Ishikawa (cell line): ENCODE measurements around the gene TNFAIP6.
A peak's percentile ranks its signal among the peaks of the same experiment; 100 is the strongest.

ENCODE experiments used
- CEBPB ChIP-seq: IDR thresholded peaks from 2 replicates; pipeline ENCODE4 v1.6.1; 2012
- CREB1 ChIP-seq: IDR thresholded peaks from 2 replicates; pipeline ENCODE4 v1.6.1; 2012; ENCODE audit warnings: low read depth
- EGR1 ChIP-seq: IDR thresholded peaks from 2 replicates; pipeline ENCODE4 v1.6.1; 2012
- EP300 ChIP-seq: IDR thresholded peaks from 2 replicates; pipeline ENCODE4 v1.6.1; 2012; ENCODE audit warnings: borderline replicate concordance
- FOXM1 ChIP-seq: IDR thresholded peaks from 2 replicates; pipeline ENCODE4 v1.6.1; 2012; ENCODE audit warnings: low read depth, borderline replicate concordance
- NFIC ChIP-seq: IDR thresholded peaks from 2 replicates; pipeline ENCODE4 v1.6.1; 2012
- RAD21 ChIP-seq: IDR thresholded peaks from 2 replicates; pipeline ENCODE4 v1.6.1; 2012; ENCODE audit warnings: low read depth
- REST ChIP-seq: IDR thresholded peaks from 2 replicates; pipeline ENCODE4 v1.6.1; 2012; ENCODE audit warnings: low read depth, mild to moderate bottlenecking
- TAF1 ChIP-seq: IDR thresholded peaks from 2 replicates; pipeline ENCODE4 v1.6.1; 2012; ENCODE audit warnings: low read depth, mild to moderate bottlenecking
- TCF12 ChIP-seq: IDR thresholded peaks from 2 replicates; pipeline ENCODE4 v1.6.1; 2012; ENCODE audit warnings: low read depth
- TEAD4 ChIP-seq: IDR thresholded peaks from 2 replicates; pipeline ENCODE4 v1.6.1; 2012
- YY1 ChIP-seq: IDR thresholded peaks from 2 replicates; pipeline ENCODE4 v1.6.1; 2012; ENCODE audit warnings: low read depth
- ZBTB7A ChIP-seq: IDR thresholded peaks from 2 replicates; pipeline ENCODE4 v1.6.1; 2012; ENCODE audit warnings: low read depth
- TF ChIP-seq, protein P1 (sequence below): IDR thresholded peaks from 2 replicates; pipeline ENCODE4 v1.6.1; 2012
- TF ChIP-seq, protein P2 (sequence below): IDR thresholded peaks from 2 replicates; pipeline ENCODE4 v1.6.1; 2012

Gene TNFAIP6

DNA sequence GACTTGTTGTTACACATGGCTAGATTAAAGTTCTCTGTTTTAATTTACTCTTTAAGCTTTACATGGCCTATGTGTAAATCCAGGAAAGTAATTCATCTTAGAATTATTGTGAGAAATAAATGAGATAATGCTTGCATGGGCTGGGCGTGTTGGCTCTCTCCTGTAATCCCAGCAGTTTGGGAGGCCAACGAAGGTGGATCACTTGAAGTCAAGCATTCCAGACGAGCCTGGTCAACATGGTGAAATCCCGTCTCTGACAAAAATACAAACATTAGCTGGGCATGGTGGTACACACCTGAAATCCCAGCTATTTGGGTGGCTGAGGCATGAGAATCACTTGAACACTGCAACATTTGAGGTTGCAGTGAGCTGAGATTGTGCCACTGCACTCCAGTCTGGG is 48.0 kb downstream of the TNFAIP6 start:
- TF ChIP-seq REST (no peak), EGR1 (no peak), TEAD4 (no peak), CREB1 (no peak), FOXM1 (no peak), NFIC (no peak), ZBTB7A (no peak), RAD21 (no peak), EP300 (no peak), TAF1 (no peak), YY1 (no peak), CEBPB (no peak), TCF12 (no peak)
- TF ChIP-seq, protein P1, sequence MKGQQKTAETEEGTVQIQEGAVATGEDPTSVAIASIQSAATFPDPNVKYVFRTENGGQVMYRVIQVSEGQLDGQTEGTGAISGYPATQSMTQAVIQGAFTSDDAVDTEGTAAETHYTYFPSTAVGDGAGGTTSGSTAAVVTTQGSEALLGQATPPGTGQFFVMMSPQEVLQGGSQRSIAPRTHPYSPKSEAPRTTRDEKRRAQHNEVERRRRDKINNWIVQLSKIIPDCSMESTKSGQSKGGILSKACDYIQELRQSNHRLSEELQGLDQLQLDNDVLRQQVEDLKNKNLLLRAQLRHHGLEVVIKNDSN: no peak
- TF ChIP-seq, protein P2, sequence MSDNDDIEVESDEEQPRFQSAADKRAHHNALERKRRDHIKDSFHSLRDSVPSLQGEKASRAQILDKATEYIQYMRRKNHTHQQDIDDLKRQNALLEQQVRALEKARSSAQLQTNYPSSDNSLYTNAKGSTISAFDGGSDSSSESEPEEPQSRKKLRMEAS: no peak

DNA sequence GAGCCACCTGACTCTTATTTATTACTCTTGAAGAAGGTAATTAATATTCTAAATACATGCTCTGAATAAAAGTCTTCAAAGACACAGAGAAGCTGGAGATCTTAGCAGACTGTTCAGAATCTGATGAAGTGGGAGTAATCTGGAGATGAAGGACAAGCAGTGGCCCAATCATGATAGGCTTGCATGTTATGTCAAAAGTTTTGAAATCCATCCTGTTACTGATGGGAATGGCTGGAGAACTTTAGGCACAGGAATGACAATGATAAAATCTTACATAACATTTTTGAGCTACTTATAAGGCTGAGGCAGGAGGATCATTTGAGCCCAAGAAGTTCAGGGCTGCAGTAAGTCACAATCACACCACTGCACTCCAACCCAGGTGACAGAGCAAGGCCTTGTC is 49.9 kb downstream of the TNFAIP6 start:
- TF ChIP-seq, protein P2: no peak
- TF ChIP-seq ZBTB7A (no peak), EP300 (no peak), CEBPB (no peak), TEAD4 (no peak), REST (no peak), YY1 (no peak), RAD21 (no peak), FOXM1 (no peak), TCF12 (no peak), NFIC (no peak), EGR1 (no peak), TAF1 (no peak), CREB1 (no peak)
- TF ChIP-seq, protein P1: no peak

- TF ChIP-seq YY1: no peak
- TF ChIP-seq EP300: no peak
Measured at GRCh38 chr2:151408788-151409600, 51.6 kb downstream of the TNFAIP6 start.

DNA sequence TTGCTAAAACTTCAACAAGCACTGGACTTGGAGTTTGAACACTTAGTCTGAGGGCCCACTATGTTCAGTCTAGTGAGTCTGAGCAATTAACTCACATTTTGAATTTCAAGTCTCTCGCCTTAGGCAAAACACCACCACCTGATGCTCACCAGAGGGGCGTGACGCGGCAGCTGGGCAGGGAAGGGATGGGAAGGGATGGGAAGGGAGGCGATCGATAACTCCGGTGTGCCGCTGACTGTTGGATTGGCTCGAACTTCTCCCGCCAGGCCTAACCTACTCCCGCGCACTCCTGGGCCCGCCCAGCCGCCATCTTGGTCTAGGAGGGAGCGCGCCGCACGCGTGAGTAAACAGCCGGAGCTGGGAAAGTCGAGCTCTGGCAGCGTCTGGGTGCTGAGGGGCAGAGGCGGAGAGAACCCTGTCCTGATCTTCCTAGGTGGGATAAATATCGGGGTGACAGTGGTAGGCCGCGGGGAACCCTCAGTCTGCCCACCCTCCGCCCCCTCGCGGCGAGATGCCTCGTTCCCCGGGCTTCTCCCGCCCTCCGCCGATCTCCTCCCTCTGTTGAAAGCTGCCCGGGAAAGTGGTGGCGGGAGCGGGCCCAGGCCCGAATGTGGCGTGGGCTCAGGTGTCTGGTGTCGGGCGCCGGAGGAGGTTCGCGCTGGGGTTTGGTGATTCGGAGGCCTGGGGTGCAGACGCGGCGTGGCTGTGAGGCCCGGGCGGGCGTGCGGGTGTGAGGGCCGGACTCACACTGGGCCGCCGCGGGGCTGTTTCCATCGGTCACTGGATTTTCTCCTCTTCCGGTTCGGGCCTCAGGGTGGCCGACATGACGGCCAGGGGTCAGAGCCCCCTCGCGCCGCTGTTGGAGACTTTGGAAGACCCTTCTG is 52.5 kb downstream of the TNFAIP6 start, which contains the start of gene RIF1:
RIF1 (plus strand) TSS at position 302 of the 884 bp plus-strand sequence; CDS start at position 824, 522 bp downstream.
- TF ChIP-seq YY1 (peak; percentile 98), EP300 (no peak), REST (no peak), TCF12 (peak; percentile 42), EGR1 (peak; percentile 80), CREB1 (no peak), CEBPB (no peak), TAF1 (peak; percentile 80), TEAD4 (0 out of 2 replicates have a peak, but pooled peaks have one; percentile 26), RAD21 (no peak), NFIC (no peak; the same call in 1 of the 2 replicates), FOXM1 (no peak), ZBTB7A (peak; percentile 81)
- TF ChIP-seq, protein P1: no peak; the same call in 1 of the 2 replicates
- TF ChIP-seq, protein P2: peak; percentile 94
